HG03045 (cell line): ENCODE data around the gene CXorf65.

Source experiments
- ATAC-seq: cut with Tn5 transposase; IDR thresholded peaks from one replicate; pipeline ENCODE4 v1.9.1; 2021; ENCODE audit warnings: mild to moderate bottlenecking, moderate library complexity; ENCODE audit not compliant: unreplicated experiment

CXorf65 gene

GRCh38 chrX:71068044-71068918 is 38.3 kb downstream of the CXorf65 start, which contains the start of gene SNX12:
Gene SNX12, minus strand, starts transcription at chrX:71068334. Its CDS starts 28 bp downstream, at chrX:71068306.
- peak; percentile 95 for ATAC-seq

- no peak for ATAC-seq
Observed at GRCh38 chrX:71067712-71068043, 38.9 kb downstream of the CXorf65 start.

GRCh38 chrX:71067089-71067488 is 39.5 kb downstream of the CXorf65 start:
- no peak for ATAC-seq

DNA sequence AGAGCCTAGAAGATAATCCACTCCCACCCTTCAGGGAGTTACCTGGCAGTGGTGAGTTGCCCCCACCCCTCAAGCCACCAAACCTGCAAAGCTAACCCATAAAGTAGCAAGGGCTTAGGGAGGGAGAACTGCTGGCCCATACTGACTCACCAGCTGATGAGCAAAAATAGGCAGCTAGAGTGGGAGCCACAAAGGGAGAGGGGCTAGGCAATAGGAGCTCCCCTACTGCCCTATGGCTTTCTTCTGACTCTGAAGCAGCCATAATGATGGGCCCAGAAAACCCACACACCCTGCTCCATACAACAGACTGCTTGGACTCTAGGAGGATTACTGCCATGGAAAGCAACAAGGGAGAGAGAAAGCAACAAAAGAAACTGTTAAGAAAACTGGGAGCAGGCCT is 46.4 kb downstream of the CXorf65 start:
- no peak for ATAC-seq

DNA sequence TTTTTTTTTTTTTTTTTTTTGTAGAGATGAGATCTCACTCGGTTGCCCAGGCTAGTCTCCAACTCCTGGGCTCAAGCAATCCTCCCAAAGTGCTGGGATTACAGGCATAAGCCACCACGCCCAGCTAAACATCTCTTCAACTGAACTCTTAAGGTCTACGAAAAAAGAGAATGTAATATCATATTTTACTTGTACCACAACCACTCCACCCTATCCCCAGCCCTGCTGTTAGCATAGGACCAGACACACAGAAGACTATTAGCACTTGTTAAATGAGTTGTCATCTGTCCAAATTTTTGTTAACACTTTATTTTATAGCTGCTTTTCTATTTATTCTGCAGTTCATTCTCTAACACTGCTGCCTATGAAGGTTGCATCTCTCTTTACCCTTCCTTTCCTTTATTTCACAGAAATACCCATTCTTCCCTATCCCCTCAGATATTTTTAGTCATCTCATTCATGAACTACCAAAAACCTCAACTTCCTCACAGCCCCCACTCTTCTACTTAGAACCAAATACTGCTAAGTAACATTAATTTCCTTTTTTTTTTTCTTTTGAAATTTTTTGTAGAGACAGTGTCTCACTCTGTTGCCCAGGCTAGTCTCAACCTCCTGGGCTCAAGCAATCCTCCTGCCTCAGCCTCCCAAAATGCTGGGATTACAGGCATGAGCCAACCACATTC is 48.6 kb downstream of the CXorf65 start:
- ATAC-seq, result no peak

- ATAC-seq, result no peak
Observed at GRCh38 chrX:71056867-71057266, 49.7 kb downstream of the CXorf65 start.
